Neural progenitor cell (in vitro differentiated cells): ENCODE results near the gene STK40.

Experiments used
- EZH2 ChIP-seq: fragments of 200-600 bp; sonication (generic); IDR thresholded peaks from 2 replicates; pipeline ENCODE4 v1.6.1; 2017; ENCODE audit warnings: antibody characterized with exemption, mild to moderate bottlenecking, moderate library complexity
- EZH2phosphoT487 ChIP-seq: fragments of 200-600 bp; sonication (generic); IDR thresholded peaks from 2 replicates; pipeline ENCODE4 v1.6.1; 2017; ENCODE audit warnings: antibody characterized with exemption
- TF ChIP-seq, protein P1 (sequence below): fragments of 200-600 bp; sonication (generic); IDR thresholded peaks from 2 replicates; pipeline ENCODE4 v1.5.1; 2017; ENCODE audit warnings: antibody characterized with exemption, mild to moderate bottlenecking

DNA sequence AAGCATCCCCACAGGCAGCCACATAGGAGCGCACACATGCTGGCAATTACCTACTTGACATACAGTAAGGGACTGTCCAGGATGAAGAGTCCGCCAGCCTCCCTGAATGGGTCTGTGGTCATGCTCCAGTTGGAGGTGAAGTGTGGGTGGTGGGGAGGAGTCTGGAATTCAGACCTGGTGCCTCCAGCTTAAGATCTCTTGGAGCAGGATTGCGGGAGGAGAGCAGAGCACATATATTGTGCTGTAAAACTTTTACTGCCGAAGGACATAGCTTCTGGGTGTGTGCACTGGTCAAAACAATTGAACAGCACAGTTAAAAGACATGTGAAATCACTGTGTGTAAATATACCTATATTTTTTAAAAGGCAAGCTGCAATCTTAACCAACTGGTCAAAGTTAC is 17.9 kb downstream of the STK40 start:
- TF ChIP-seq, protein P1, sequence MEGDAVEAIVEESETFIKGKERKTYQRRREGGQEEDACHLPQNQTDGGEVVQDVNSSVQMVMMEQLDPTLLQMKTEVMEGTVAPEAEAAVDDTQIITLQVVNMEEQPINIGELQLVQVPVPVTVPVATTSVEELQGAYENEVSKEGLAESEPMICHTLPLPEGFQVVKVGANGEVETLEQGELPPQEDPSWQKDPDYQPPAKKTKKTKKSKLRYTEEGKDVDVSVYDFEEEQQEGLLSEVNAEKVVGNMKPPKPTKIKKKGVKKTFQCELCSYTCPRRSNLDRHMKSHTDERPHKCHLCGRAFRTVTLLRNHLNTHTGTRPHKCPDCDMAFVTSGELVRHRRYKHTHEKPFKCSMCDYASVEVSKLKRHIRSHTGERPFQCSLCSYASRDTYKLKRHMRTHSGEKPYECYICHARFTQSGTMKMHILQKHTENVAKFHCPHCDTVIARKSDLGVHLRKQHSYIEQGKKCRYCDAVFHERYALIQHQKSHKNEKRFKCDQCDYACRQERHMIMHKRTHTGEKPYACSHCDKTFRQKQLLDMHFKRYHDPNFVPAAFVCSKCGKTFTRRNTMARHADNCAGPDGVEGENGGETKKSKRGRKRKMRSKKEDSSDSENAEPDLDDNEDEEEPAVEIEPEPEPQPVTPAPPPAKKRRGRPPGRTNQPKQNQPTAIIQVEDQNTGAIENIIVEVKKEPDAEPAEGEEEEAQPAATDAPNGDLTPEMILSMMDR: no peak
- TF ChIP-seq EZH2phosphoT487 (no peak), EZH2 (no peak)
